ENCODE data around the gene KRTAP12-1.
"Not testable (repeated sequence)": the region's sequence is repeated elsewhere in the genome, so short reads cannot be mapped to it uniquely, and the experiment has no call there.

Gene KRTAP12-1

GRCh38 chr21:44696572-44696971 is 14.6 kb upstream of the KRTAP12-1 start:
- Histone ChIP-seq H3K4me3 (no peak overlapping the region), H3K27ac (no peak overlapping the region), H3K9ac (ENCODE audit: insufficient read length) (no peak overlapping the region), H3K9me3 (ENCODE audit: low read depth, low read length) (peaks cover 10% of the 10 kb centered on the region; the same call in 1 of the 2 replicates), H3K36me3 (ENCODE audit: insufficient read depth, low read length) (peaks cover 26% of the 10 kb centered on the region)
- TF ChIP-seq FOXP2 (optimal IDR thresholded peaks at IDR 0.05; ENCODE audit: control extremely low read depth, extremely low read length, insufficient read depth) (no peak), EZH2 (IDR thresholded peaks at IDR 0.05) (no peak), POLR2AphosphoS5 (IDR thresholded peaks at IDR 0.05; ENCODE audit: borderline replicate concordance, low read depth, low read length) (no peak)
- no peak for DNase-seq (ENCODE audit: low read depth, low spot score)

- Histone ChIP-seq H3K27ac (no peak overlapping the region), H3K4me3 (no peak overlapping the region), H3K9ac (ENCODE audit: insufficient read length) (no peak overlapping the region), H3K9me3 (ENCODE audit: low read depth, low read length) (peaks cover 10% of the 10 kb centered on the region; the same call in 1 of the 2 replicates), H3K36me3 (ENCODE audit: insufficient read depth, low read length) (peaks cover 26% of the 10 kb centered on the region)
- no peak for DNase-seq (ENCODE audit: low read depth, low spot score)
- no peak for TF ChIP-seq FOXP2 (optimal IDR thresholded peaks at IDR 0.05; ENCODE audit: control extremely low read depth, extremely low read length, insufficient read depth)
- no peak for TF ChIP-seq EZH2 (IDR thresholded peaks at IDR 0.05)
- TF ChIP-seq POLR2AphosphoS5 (IDR thresholded peaks at IDR 0.05; ENCODE audit: borderline replicate concordance, low read depth, low read length): no peak
Observed at GRCh38 chr21:44695641-44696040, 13.7 kb upstream of the KRTAP12-1 start.

- TF ChIP-seq POLR2AphosphoS5 (IDR thresholded peaks at IDR 0.05; ENCODE audit: borderline replicate concordance, low read depth, low read length): no peak
- no peak for TF ChIP-seq FOXP2 (optimal IDR thresholded peaks at IDR 0.05; ENCODE audit: control extremely low read depth, extremely low read length, insufficient read depth)
- no peak for TF ChIP-seq EZH2 (IDR thresholded peaks at IDR 0.05)
- no peak for DNase-seq (ENCODE audit: low read depth, low spot score)
- Histone ChIP-seq H3K4me3 (no peak overlapping the region), H3K9ac (ENCODE audit: insufficient read length) (no peak overlapping the region), H3K36me3 (ENCODE audit: insufficient read depth, low read length) (peaks cover 26% of the 10 kb centered on the region), H3K27ac (no peak overlapping the region), H3K9me3 (ENCODE audit: low read depth, low read length) (peaks cover 10% of the 10 kb centered on the region; the same call in 1 of the 2 replicates)
Observed at GRCh38 chr21:44695184-44695583, 13.2 kb upstream of the KRTAP12-1 start.

- TF ChIP-seq EZH2 (IDR thresholded peaks at IDR 0.05) (no peak), POLR2AphosphoS5 (IDR thresholded peaks at IDR 0.05; ENCODE audit: borderline replicate concordance, low read depth, low read length) (no peak), FOXP2 (optimal IDR thresholded peaks at IDR 0.05; ENCODE audit: control extremely low read depth, extremely low read length, insufficient read depth) (no peak)
- Histone ChIP-seq H3K36me3 (ENCODE audit: insufficient read depth, low read length) (peaks cover 26% of the 10 kb centered on the region), H3K9me3 (ENCODE audit: low read depth, low read length) (peaks cover 10% of the 10 kb centered on the region; the same call in 1 of the 2 replicates), H3K27ac (no peak overlapping the region), H3K4me3 (no peak overlapping the region), H3K9ac (ENCODE audit: insufficient read length) (no peak overlapping the region)
- no peak for DNase-seq (ENCODE audit: low read depth, low spot score)
Observed at GRCh38 chr21:44694776-44695175, 12.8 kb upstream of the KRTAP12-1 start.

- no peak for DNase-seq (ENCODE audit: low read depth, low spot score)
- Histone ChIP-seq H3K9me3 (ENCODE audit: low read depth, low read length) (peaks cover 10% of the 10 kb centered on the region; the same call in 1 of the 2 replicates), H3K36me3 (ENCODE audit: insufficient read depth, low read length) (peaks cover 26% of the 10 kb centered on the region), H3K4me3 (no peak overlapping the region), H3K27ac (no peak overlapping the region), H3K9ac (ENCODE audit: insufficient read length) (no peak overlapping the region)
- TF ChIP-seq POLR2AphosphoS5 (IDR thresholded peaks at IDR 0.05; ENCODE audit: borderline replicate concordance, low read depth, low read length) (no peak), FOXP2 (optimal IDR thresholded peaks at IDR 0.05; ENCODE audit: control extremely low read depth, extremely low read length, insufficient read depth) (no peak), EZH2 (IDR thresholded peaks at IDR 0.05) (no peak)
Observed at GRCh38 chr21:44692798-44693512, 11.0 kb upstream of the KRTAP12-1 start.

GRCh38 chr21:44691686-44692085 is 9.7 kb upstream of the KRTAP12-1 start:
- Histone ChIP-seq H3K4me3 (no peak overlapping the region), H3K27ac (peak overlapping the region; percentile 38), H3K9ac (ENCODE audit: insufficient read length) (no peak overlapping the region), H3K9me3 (ENCODE audit: low read depth, low read length) (peaks cover 10% of the 10 kb centered on the region; the same call in 1 of the 2 replicates), H3K36me3 (ENCODE audit: insufficient read depth, low read length) (peaks cover 32% of the 10 kb centered on the region)
- no peak for DNase-seq (ENCODE audit: low read depth, low spot score)
- TF ChIP-seq POLR2AphosphoS5 (IDR thresholded peaks at IDR 0.05; ENCODE audit: borderline replicate concordance, low read depth, low read length) (no peak), FOXP2 (optimal IDR thresholded peaks at IDR 0.05; ENCODE audit: control extremely low read depth, extremely low read length, insufficient read depth) (no peak), EZH2 (IDR thresholded peaks at IDR 0.05) (no peak)

GRCh38 chr21:44689740-44690139 is 7.8 kb upstream of the KRTAP12-1 start:
- not testable (repeated sequence) for DNase-seq (ENCODE audit: low read depth, low spot score); H3K9me3 ChIP-seq (ENCODE audit: low read depth, low read length); H3K4me3 ChIP-seq; H3K27ac ChIP-seq; H3K9ac ChIP-seq (ENCODE audit: insufficient read length)
- peaks cover 33% of the 10 kb centered on the region for H3K36me3 ChIP-seq (ENCODE audit: insufficient read depth, low read length)

- H3K27ac ChIP-seq: no peak overlapping the region
- no peak for DNase-seq (ENCODE audit: low read depth, low spot score)
- TF ChIP-seq FOXP2 (optimal IDR thresholded peaks at IDR 0.05; ENCODE audit: control extremely low read depth, extremely low read length, insufficient read depth) (no peak), POLR2AphosphoS5 (IDR thresholded peaks at IDR 0.05; ENCODE audit: borderline replicate concordance, low read depth, low read length) (no peak), EZH2 (IDR thresholded peaks at IDR 0.05) (no peak)
- H3K9ac ChIP-seq (ENCODE audit: insufficient read length): no peak overlapping the region
- H3K9me3 ChIP-seq (ENCODE audit: low read depth, low read length): peaks cover under 1% of the 10 kb centered on the region; the same call in 1 of the 2 replicates
- peaks cover 16% of the 10 kb centered on the region for H3K36me3 ChIP-seq (ENCODE audit: insufficient read depth, low read length)
- no peak overlapping the region for H3K4me3 ChIP-seq
Observed at GRCh38 chr21:44687671-44688070, 5.7 kb upstream of the KRTAP12-1 start.
